GM12878 (cell line): ENCODE measurements around the gene NUP85. TPM values are rescaled to one million over a fixed set of nuclear protein-coding genes. Genes with fewer than 3 reads are reported as not detected.

Experiments used
- ATAC-seq: fragments of 200-7000 bp; cut with Tn5 transposase; 3 replicates; pipeline ENCODE4 v1.9.1; 2020; ENCODE audit warnings: mild to moderate bottlenecking, moderate library complexity
- BruUV-seq: library from RNA; stranded (reverse); fragments of 400-500 nt; replicated peaks from 2 replicates; lab custom pipeline; 2021; lab: Mats Ljungman, UMichigan
- CTCF ChIA-PET: fragments of 300-600 bp; sonication (Branson Sonifier 250); formaldehyde crosslinking; extraction: SDS; loops from one replicate; lab custom pipeline; 2021; ENCODE audit warnings: inconsistent platforms; lab: Yijun Ruan, JAX
- POLR2A ChIA-PET: fragments of 350-600 bp; formaldehyde crosslinking; extraction: SDS; loops from one replicate; lab custom pipeline; 2021; ENCODE audit warnings: inconsistent platforms; lab: Charles Lee
- RAD21 ChIA-PET: fragments of 300-600 bp; sonication (Branson Sonifier 250); formaldehyde crosslinking; loops from one replicate; lab custom pipeline; 2023; ENCODE audit warnings: antibody characterized with exemption; ENCODE audit not compliant: unreplicated experiment; lab: Charles Lee
- SMC1A ChIA-PET: fragments of 300-600 bp; sonication (Branson Sonifier 250); formaldehyde crosslinking; loops from one replicate; lab custom pipeline; 2023; ENCODE audit not compliant: unreplicated experiment, uncharacterized antibody; lab: Charles Lee
- DNase-seq: peaks from one replicate; pipeline ENCODE4 v3.0.0-alpha.2; 2011; ENCODE audit warnings: low read depth, low spot score
- FAIRE-seq: peaks from 3 replicates; lab custom pipeline; 2011; peaks lifted over from hg19 to GRCh38; lab: Jason Lieb, UNC
- H2AFZ ChIP-seq: 2 replicates; pipeline ENCODE4 v1.6.0; 2011; ENCODE audit warnings: low read depth, low read length, control low read depth; ENCODE audit not compliant: control insufficient read depth
- H3K27ac ChIP-seq: 2 replicates; pipeline ENCODE4 v1.5.1; 2011; ENCODE audit warnings: control low read depth; ENCODE audit not compliant: control insufficient read depth, insufficient read depth
- H3K27me3 ChIP-seq, 2 experiments: replicated peaks in 1 of 2; 2 replicates each; pipeline versions ENCODE4 v1.6.0 to v1.6.1; 2011; ENCODE audit warnings: low read length in 1 of 2; ENCODE audit not compliant: control insufficient read depth in 2 of 2, insufficient read depth in 2 of 2
- H3K36me3 ChIP-seq, 2 experiments: 2 replicates each; pipeline ENCODE4 v1.5.1; 2011; ENCODE audit warnings: low read length in 1 of 2; ENCODE audit not compliant: control insufficient read depth in 2 of 2, insufficient read depth in 2 of 2
- H3K4me1 ChIP-seq: 2 replicates; pipeline ENCODE4 v1.6.1; 2011; ENCODE audit warnings: mild to moderate bottlenecking, low read length, moderate library complexity, mixed read lengths; ENCODE audit not compliant: control insufficient read depth, insufficient read depth
- H3K4me2 ChIP-seq: 2 replicates; pipeline ENCODE4 v1.6.0; 2011; ENCODE audit warnings: control low read depth; ENCODE audit not compliant: control insufficient read depth, insufficient read depth
- H3K4me3 ChIP-seq: fragments of 200-600 bp; sonication (generic); 2 replicates; pipeline ENCODE4 v1.5.1; 2016
- H3K79me2 ChIP-seq: 2 replicates; pipeline ENCODE4 v1.6.0; 2011; ENCODE audit warnings: low read length; ENCODE audit not compliant: control insufficient read depth, insufficient read depth
- H3K9ac ChIP-seq: 2 replicates; pipeline ENCODE4 v1.8.0; 2011; ENCODE audit warnings: low read length, control low read depth, mixed read lengths; ENCODE audit not compliant: control insufficient read depth, insufficient read depth
- H3K9me3 ChIP-seq: replicated peaks from 3 replicates; pipeline ENCODE4 v1.5.1; 2011; ENCODE audit warnings: mild to moderate bottlenecking, low read length; ENCODE audit not compliant: control insufficient read depth, insufficient read depth
- H4K20me1 ChIP-seq: 2 replicates; pipeline ENCODE4 v1.6.0; 2011; ENCODE audit not compliant: control insufficient read depth, insufficient read depth
- IKZF2 ChIP-seq, 2 experiments: fragments of 450-650 bp; IDR thresholded peaks; 2 replicates each; pipeline ENCODE4 v1.6.1; 2017; ENCODE audit warnings: mild to moderate bottlenecking in 2 of 2, moderate library complexity in 2 of 2
- NFIC ChIP-seq: IDR thresholded peaks from 2 replicates; pipeline ENCODE4 v1.6.1; 2012; ENCODE audit warnings: low read depth, mild to moderate bottlenecking, inconsistent platforms, low read length, moderate library complexity
- SMARCA5 ChIP-seq: fragments of 450-650 bp; IDR thresholded peaks from 2 replicates; pipeline ENCODE4 v1.6.1; 2017; ENCODE audit warnings: mild to moderate bottlenecking
- SREBF2 ChIP-seq: IDR thresholded peaks from 2 replicates; pipeline ENCODE4 v1.6.1; 2012; ENCODE audit warnings: mild to moderate bottlenecking, low read length
- SUPT20H ChIP-seq: IDR thresholded peaks from 2 replicates; pipeline ENCODE4 v1.6.1; 2011; ENCODE audit warnings: low read depth, mild to moderate bottlenecking, low read length, moderate library complexity, borderline replicate concordance; ENCODE audit not compliant: control insufficient read depth
- SUZ12 ChIP-seq: fragments of 200-600 bp; sonication (generic); IDR thresholded peaks from one replicate; pipeline ENCODE4 v1.6.1; 2018; ENCODE audit warnings: antibody characterized with exemption, mild to moderate bottlenecking; ENCODE audit not compliant: unreplicated experiment
- WGBS: methylation state at CpG from one replicate; pipeline ENCODE4 v1.1.6; 2016; ENCODE audit warnings: low lambda C conversion rate; ENCODE audit not compliant: insufficient replicate concordance, insufficient coverage; ENCODE audit errors: missing lambda C conversion rate; 5-methylcytosine and 5-hydroxymethylcytosine counted together
- in situ Hi-C: fragments of 300-500 bp; cut with MboI; formaldehyde crosslinking; loops from 9 replicates; pipeline ENCODE4 v1.14.3; 2018; ENCODE audit warnings: mixed read lengths
- intact Hi-C: fragments of 100-400 bp; cut with micrococcal nuclease; formaldehyde crosslinking; loops from one replicate; pipeline ENCODE4 v1.14.2; 2022; ENCODE audit not compliant: unreplicated experiment
- polyA plus RNA-seq, 11 experiments: library from polyadenylated mRNA; depleted of rRNA in 4 of 11; unstranded in 6 of 11; stranded (reverse) in 5 of 11; fragments of >200 nt; fragmentation: Nextera tagmentation in 4 of 11; fragmentation: Illumina TruSeq in 1 of 11; extraction: Ambion mirVana in 4 of 11; extraction: Trizol in 1 of 11; gene quantifications; 1 replicate in 1 of 11; 2 replicates in 10 of 11; pipeline versions ENCODE4 v1.2.1 to v1.2.3, GENCODE V29; 2011 to 2016; ENCODE audit warnings: inconsistent platforms in 2 of 11, missing spikeins in 2 of 11, low read depth in 1 of 11
- total RNA-seq, 4 experiments: library from RNA; depleted of rRNA in 3 of 4; stranded (reverse); fragments of >200 nt in 3 of 4; fragmentation: Illumina TruSeq in 1 of 4; extraction: Trizol in 1 of 4; gene quantifications; 2 replicates each; pipeline versions ENCODE4 v1.2.1 to v1.2.3, GENCODE V29; 2013 to 2021
- TF ChIP-seq, protein P1 (sequence below): fragments of 450-650 bp; formaldehyde crosslinking; IDR thresholded peaks from 2 replicates; pipeline ENCODE4 v1.4.0; 2022; ENCODE audit warnings: mild to moderate bottlenecking, moderate library complexity
- TF ChIP-seq, protein P2 (sequence below): fragments of 450-650 bp; IDR thresholded peaks from 2 replicates; pipeline ENCODE4 v1.6.1; 2014; ENCODE audit warnings: mild to moderate bottlenecking
- TF ChIP-seq, protein P3 (sequence below): fragments of 450-650 bp; conservative IDR thresholded peaks from 2 replicates; pipeline ENCODE4 v1.6.1; 2017; ENCODE audit warnings: mild to moderate bottlenecking, moderate library complexity
- TF ChIP-seq, protein P4 (sequence below): fragments of 450-650 bp; IDR thresholded peaks from 2 replicates; pipeline ENCODE4 v1.6.1; 2016; ENCODE audit warnings: mild to moderate bottlenecking
- TF ChIP-seq, protein P5 (sequence below): fragments of 450-650 bp; IDR thresholded peaks from 2 replicates; pipeline ENCODE4 v1.6.1; 2017; ENCODE audit warnings: mild to moderate bottlenecking, moderate library complexity

Gene NUP85
- total and polyA plus RNA-seq, 10 of the 15 experiments (the other 5 are each of a cell fraction or from before 2014, with no cell fraction given): 54.0 to 135 (median 95.4) TPM

DNA sequence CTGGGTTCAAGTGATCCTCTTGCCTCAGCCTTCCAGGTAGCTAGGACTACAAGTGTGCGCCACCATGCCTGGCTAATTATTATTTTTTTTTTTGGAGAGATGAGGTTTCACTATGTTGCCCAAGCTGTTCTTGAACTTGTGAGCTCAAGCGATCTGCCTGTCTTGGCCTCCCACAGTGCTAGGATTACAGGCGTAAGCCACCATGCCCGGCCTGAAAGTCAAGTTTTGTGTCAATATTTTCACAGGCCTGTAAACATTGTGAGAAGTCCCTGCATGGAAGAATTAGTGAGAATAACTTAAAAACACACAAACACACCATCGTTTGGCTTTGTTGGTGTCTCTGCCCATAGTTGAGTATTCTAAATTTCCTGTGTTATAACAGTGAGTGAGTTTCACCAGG is 22.2 kb downstream of the NUP85 start:
- TF ChIP-seq, protein P1, sequence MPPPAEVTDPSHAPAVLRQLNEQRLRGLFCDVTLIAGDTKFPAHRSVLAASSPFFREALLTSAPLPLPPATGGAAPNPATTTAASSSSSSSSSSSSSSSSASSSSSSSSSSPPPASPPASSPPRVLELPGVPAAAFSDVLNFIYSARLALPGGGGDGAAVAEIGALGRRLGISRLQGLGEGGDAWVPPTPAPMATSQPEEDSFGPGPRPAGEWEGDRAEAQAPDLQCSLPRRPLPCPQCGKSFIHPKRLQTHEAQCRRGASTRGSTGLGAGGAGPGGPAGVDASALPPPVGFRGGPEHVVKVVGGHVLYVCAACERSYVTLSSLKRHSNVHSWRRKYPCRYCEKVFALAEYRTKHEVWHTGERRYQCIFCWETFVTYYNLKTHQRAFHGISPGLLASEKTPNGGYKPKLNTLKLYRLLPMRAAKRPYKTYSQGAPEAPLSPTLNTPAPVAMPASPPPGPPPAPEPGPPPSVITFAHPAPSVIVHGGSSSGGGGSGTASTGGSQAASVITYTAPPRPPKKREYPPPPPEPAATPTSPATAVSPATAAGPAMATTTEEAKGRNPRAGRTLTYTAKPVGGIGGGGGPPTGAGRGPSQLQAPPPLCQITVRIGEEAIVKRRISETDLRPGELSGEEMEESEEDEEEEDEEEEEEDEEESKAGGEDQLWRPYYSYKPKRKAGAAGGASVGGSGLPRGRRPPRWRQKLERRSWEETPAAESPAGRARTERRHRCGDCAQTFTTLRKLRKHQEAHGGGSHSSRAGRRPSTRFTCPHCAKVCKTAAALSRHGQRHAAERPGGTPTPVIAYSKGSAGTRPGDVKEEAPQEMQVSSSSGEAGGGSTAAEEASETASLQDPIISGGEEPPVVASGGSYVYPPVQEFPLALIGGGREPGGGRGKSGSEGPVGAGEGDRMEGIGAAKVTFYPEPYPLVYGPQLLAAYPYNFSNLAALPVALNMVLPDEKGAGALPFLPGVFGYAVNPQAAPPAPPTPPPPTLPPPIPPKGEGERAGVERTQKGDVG (CRISPR knock-in tag): no peak
- TF ChIP-seq, protein P2, sequence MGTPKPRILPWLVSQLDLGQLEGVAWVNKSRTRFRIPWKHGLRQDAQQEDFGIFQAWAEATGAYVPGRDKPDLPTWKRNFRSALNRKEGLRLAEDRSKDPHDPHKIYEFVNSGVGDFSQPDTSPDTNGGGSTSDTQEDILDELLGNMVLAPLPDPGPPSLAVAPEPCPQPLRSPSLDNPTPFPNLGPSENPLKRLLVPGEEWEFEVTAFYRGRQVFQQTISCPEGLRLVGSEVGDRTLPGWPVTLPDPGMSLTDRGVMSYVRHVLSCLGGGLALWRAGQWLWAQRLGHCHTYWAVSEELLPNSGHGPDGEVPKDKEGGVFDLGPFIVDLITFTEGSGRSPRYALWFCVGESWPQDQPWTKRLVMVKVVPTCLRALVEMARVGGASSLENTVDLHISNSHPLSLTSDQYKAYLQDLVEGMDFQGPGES: no peak
- TF ChIP-seq IKZF2 (IDR thresholded peaks at IDR 0.05) (no peak), SMARCA5 (no peak), SUPT20H (no peak), SUZ12 (no peak), NFIC (no peak), SREBF2 (no peak)
- TF ChIP-seq, protein P3, sequence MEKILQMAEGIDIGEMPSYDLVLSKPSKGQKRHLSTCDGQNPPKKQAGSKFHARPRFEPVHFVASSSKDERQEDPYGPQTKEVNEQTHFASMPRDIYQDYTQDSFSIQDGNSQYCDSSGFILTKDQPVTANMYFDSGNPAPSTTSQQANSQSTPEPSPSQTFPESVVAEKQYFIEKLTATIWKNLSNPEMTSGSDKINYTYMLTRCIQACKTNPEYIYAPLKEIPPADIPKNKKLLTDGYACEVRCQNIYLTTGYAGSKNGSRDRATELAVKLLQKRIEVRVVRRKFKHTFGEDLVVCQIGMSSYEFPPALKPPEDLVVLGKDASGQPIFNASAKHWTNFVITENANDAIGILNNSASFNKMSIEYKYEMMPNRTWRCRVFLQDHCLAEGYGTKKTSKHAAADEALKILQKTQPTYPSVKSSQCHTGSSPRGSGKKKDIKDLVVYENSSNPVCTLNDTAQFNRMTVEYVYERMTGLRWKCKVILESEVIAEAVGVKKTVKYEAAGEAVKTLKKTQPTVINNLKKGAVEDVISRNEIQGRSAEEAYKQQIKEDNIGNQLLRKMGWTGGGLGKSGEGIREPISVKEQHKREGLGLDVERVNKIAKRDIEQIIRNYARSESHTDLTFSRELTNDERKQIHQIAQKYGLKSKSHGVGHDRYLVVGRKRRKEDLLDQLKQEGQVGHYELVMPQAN: no peak
- TF ChIP-seq, protein P4, sequence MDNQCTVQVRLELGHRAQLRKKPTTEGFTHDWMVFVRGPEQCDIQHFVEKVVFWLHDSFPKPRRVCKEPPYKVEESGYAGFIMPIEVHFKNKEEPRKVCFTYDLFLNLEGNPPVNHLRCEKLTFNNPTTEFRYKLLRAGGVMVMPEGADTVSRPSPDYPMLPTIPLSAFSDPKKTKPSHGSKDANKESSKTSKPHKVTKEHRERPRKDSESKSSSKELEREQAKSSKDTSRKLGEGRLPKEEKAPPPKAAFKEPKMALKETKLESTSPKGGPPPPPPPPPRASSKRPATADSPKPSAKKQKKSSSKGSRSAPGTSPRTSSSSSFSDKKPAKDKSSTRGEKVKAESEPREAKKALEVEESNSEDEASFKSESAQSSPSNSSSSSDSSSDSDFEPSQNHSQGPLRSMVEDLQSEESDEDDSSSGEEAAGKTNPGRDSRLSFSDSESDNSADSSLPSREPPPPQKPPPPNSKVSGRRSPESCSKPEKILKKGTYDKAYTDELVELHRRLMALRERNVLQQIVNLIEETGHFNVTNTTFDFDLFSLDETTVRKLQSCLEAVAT: no peak
- TF ChIP-seq, protein P5, sequence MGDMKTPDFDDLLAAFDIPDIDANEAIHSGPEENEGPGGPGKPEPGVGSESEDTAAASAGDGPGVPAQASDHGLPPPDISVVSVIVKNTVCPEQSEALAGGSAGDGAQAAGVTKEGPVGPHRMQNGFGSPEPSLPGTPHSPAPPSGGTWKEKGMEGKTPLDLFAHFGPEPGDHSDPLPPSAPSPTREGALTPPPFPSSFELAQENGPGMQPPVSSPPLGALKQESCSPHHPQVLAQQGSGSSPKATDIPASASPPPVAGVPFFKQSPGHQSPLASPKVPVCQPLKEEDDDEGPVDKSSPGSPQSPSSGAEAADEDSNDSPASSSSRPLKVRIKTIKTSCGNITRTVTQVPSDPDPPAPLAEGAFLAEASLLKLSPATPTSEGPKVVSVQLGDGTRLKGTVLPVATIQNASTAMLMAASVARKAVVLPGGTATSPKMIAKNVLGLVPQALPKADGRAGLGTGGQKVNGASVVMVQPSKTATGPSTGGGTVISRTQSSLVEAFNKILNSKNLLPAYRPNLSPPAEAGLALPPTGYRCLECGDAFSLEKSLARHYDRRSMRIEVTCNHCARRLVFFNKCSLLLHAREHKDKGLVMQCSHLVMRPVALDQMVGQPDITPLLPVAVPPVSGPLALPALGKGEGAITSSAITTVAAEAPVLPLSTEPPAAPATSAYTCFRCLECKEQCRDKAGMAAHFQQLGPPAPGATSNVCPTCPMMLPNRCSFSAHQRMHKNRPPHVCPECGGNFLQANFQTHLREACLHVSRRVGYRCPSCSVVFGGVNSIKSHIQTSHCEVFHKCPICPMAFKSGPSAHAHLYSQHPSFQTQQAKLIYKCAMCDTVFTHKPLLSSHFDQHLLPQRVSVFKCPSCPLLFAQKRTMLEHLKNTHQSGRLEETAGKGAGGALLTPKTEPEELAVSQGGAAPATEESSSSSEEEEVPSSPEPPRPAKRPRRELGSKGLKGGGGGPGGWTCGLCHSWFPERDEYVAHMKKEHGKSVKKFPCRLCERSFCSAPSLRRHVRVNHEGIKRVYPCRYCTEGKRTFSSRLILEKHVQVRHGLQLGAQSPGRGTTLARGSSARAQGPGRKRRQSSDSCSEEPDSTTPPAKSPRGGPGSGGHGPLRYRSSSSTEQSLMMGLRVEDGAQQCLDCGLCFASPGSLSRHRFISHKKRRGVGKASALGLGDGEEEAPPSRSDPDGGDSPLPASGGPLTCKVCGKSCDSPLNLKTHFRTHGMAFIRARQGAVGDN: no peak
- no peaks in the 10 kb centered on the region for H4K20me1 ChIP-seq
- WGBS: 87% methylated on average over 5 of the region's 5 CpGs
- H3K4me1 ChIP-seq: no peaks in the 10 kb centered on the region
- DNase-seq: no peak
- no peaks in the 10 kb centered on the region for H3K9me3 ChIP-seq
- H3K36me3 ChIP-seq: peaks cover 37 to 40% of the 10 kb centered on the region in 2 experiments
- no peak overlapping the region for H3K27ac ChIP-seq
- POLR2A ChIA-PET: no interaction called here
- H3K27me3 ChIP-seq: no peaks in the 10 kb centered on the region
- RAD21 ChIA-PET: no interaction called here
- in situ Hi-C loops: no loop called here
- ATAC-seq: no peak
- SMC1A ChIA-PET: no interaction called here
- H3K9ac ChIP-seq: no peak overlapping the region
- CTCF ChIA-PET: interaction anchor here (1.0 to 1.3 kb wide), 2 partner anchors 13 to 26 kb away, joined by 3 to 5 read pairs; no protein-coding TSS in a partner anchor
- FAIRE-seq: no peak
- no peak overlapping the region for H3K4me3 ChIP-seq
- H3K79me2 ChIP-seq: no peaks in the 10 kb centered on the region
- intact Hi-C loops: no loop called here
- no peak overlapping the region for H2AFZ ChIP-seq
- no peak overlapping the region for H3K4me2 ChIP-seq
- BruUV-seq: no TSS peak
